NCI-H1092 treated with DMSO at 0.1 percent for 48 hours (cell line): ENCODE data around the gene BTBD3.

Experiments
- DNase-seq: peaks from one replicate; lab custom pipeline; 2025; lab: John Stamatoyannopoulos, UW

The BTBD3 gene

DNA sequence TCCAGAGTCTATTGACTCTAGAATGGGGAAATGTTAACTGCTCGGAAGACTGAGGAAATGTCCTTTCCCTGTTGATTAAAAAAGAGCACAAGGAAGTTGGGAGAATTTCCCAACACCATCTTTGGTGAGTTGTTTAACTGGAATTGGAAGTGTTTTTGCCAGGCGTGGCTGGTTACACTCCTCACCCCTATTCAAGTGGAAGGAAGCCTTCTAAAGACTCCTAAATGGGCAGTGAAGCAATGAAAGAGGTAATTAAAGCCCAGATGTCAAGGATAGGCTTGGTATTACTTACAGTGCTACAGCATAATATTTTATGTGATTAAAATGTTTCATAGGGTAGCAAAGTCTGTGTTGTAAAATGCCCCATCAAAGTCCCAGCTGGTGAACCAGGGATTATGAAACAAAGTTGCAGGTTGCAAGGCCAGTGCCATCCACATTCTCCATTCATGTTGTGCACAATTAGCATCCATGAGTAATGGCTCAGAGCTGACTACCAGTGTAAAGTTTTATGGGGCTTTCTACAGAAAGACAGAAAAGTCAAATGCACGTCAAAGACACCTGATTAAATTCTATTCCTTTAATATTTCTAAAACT, 52.6 kb downstream of the BTBD3 start:
- DNase-seq, result no peak

DNA sequence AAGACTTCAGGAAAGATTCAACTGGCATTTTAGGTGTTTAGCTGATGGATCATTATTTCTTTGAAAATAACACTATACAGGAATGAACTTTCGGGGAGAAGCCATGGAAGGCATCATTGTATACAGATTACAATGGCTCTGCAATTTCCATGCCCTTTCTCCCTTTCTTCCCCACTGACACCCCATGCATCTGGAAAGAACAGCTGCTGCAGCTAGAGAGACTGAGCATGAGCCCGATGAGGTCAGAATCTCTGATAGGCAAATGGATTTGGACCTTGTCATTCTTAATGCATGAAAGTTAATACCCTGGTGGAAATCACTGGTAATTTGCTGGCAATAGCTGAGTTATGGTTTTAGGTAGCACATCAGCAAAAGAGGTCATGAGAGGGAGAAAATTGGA, 54.8 kb downstream of the BTBD3 start:
- no peak for DNase-seq
